Endothelial cell of umbilical vein (primary cell): ENCODE measurements around the gene SMARCE1. TPM values are rescaled to one million over a fixed set of nuclear protein-coding genes. Genes with fewer than 3 reads are reported as not detected.

ENCODE experiments used
- BruUV-seq: library from RNA; stranded (reverse); fragments of 400-500 nt; replicated peaks from 2 replicates; lab custom pipeline; 2021; lab: Mats Ljungman, UMichigan
- CTCF ChIA-PET: fragments of 300-600, 350-600 bp; sonication (Branson Sonifier 250); formaldehyde crosslinking; loops from one replicate; lab custom pipeline; 2021; ENCODE audit warnings: antibody characterized with exemption, inconsistent platforms; lab: Charles Lee
- POLR2A ChIA-PET: fragments of 300-600, 350-600 bp; sonication (Branson Sonifier 250); formaldehyde crosslinking; loops from one replicate; lab custom pipeline; 2021; ENCODE audit warnings: antibody characterized with exemption, inconsistent platforms; lab: Charles Lee
- DNase-seq: peaks from one replicate; pipeline ENCODE4 v3.0.0-alpha.2; 2011; ENCODE audit warnings: low read depth, low spot score
- FAIRE-seq: peaks from 2 replicates; lab custom pipeline; 2011; peaks lifted over from hg19 to GRCh38; lab: Jason Lieb, UNC
- H2AFZ ChIP-seq: 2 replicates; pipeline ENCODE4 v1.6.0; 2012; ENCODE audit warnings: low read depth, low read length, control low read depth, inconsistent platforms
- H3K27ac ChIP-seq: 2 replicates; pipeline ENCODE4 v1.5.1; 2011; ENCODE audit warnings: low read depth, mild to moderate bottlenecking, control low read depth, low read length, moderate library complexity; ENCODE audit not compliant: insufficient read depth
- H3K27me3 ChIP-seq, 2 experiments: 2 replicates each; pipeline versions ENCODE4 v1.6.0 to v1.6.1; 2011; ENCODE audit warnings: low read length in 2 of 2, mixed read lengths in 1 of 2; ENCODE audit not compliant: control insufficient read depth in 2 of 2, insufficient read depth in 2 of 2
- H3K36me3 ChIP-seq, 2 experiments: 2 replicates in 1 of 2; 3 replicates in 1 of 2; pipeline ENCODE4 v1.5.1; 2011; ENCODE audit warnings: low read length in 2 of 2, mild to moderate bottlenecking in 1 of 2, moderate library complexity in 1 of 2; ENCODE audit not compliant: control insufficient read depth in 2 of 2, insufficient read depth in 2 of 2; ENCODE audit errors: extremely low read depth in 1 of 2
- H3K4me1 ChIP-seq: 3 replicates; pipeline ENCODE4 v1.5.1; 2011; ENCODE audit warnings: mild to moderate bottlenecking, low read length; ENCODE audit not compliant: control insufficient read depth, insufficient read depth; ENCODE audit errors: extremely low read depth
- H3K4me2 ChIP-seq: 2 replicates; pipeline ENCODE4 v1.6.1; 2011; ENCODE audit warnings: low read length, control low read depth, mixed read lengths; ENCODE audit not compliant: insufficient read depth
- H3K4me3 ChIP-seq, 3 experiments: fragments of 200-600 bp in 1 of 3; sonication (generic), shearing (Covaris generic) in 1 of 3; replicated peaks in 1 of 3; 2 replicates each; pipeline ENCODE4 v1.5.1; 2011 to 2016; ENCODE audit warnings: control low read depth in 3 of 3, low read length in 3 of 3, mild to moderate bottlenecking in 2 of 3, inconsistent platforms in 1 of 3, low read depth in 1 of 3, moderate library complexity in 1 of 3; ENCODE audit not compliant: insufficient read depth in 1 of 3
- H3K79me2 ChIP-seq: 2 replicates; pipeline ENCODE4 v1.6.0; 2012; ENCODE audit warnings: low read length, inconsistent platforms; ENCODE audit not compliant: control insufficient read depth, insufficient read depth
- H3K9ac ChIP-seq: replicated peaks from 2 replicates; pipeline ENCODE3; 2011; ENCODE audit warnings: low read length, control low read depth; ENCODE audit not compliant: insufficient read depth; ENCODE audit errors: extremely low read depth
- H3K9me1 ChIP-seq: replicated peaks from 3 replicates; pipeline ENCODE4 v1.6.0; 2011; ENCODE audit warnings: mild to moderate bottlenecking, low read length; ENCODE audit not compliant: control insufficient read depth, insufficient read depth; ENCODE audit errors: extremely low read depth
- H3K9me3 ChIP-seq: replicated peaks from 2 replicates; pipeline ENCODE4 v1.5.1; 2012; ENCODE audit warnings: low read length, inconsistent platforms; ENCODE audit not compliant: control insufficient read depth, insufficient read depth
- H4K20me1 ChIP-seq: replicated peaks from 2 replicates; pipeline ENCODE3; 2011; ENCODE audit warnings: mild to moderate bottlenecking, low read length; ENCODE audit not compliant: control insufficient read depth, insufficient read depth; ENCODE audit errors: extremely low read depth
- CTCF ChIP-seq, 2 donors: IDR thresholded peaks; 1 replicate in 1 of 2; 2 replicates in 1 of 2; pipeline ENCODE4 v1.5.1; 2011; ENCODE audit warnings: low read length in 2 of 2, mild to moderate bottlenecking in 2 of 2, moderate library complexity in 2 of 2, control low read depth in 1 of 2, inconsistent platforms in 1 of 2, low read depth in 1 of 2; ENCODE audit not compliant: insufficient read depth in 1 of 2; ENCODE audit errors: extremely low read depth in 1 of 2
- EZH2 ChIP-seq: IDR thresholded peaks from 2 replicates; pipeline ENCODE4 v1.6.1; 2012; ENCODE audit warnings: borderline replicate concordance, low read depth, mild to moderate bottlenecking, moderate library complexity, low read length, inconsistent platforms; ENCODE audit not compliant: severe bottlenecking
- FOS ChIP-seq: IDR thresholded peaks from 2 replicates; pipeline ENCODE4 v1.6.1; 2011; ENCODE audit warnings: mild to moderate bottlenecking, low read length, moderate library complexity, borderline replicate concordance; ENCODE audit not compliant: insufficient read depth
- GATA2 ChIP-seq: IDR thresholded peaks from 2 replicates; pipeline ENCODE4 v1.7.0; 2011; ENCODE audit warnings: low read depth, mild to moderate bottlenecking, moderate library complexity, mixed read lengths, low read length; ENCODE audit not compliant: insufficient read length, insufficient read depth
- JUN ChIP-seq: IDR thresholded peaks from 2 replicates; pipeline ENCODE4 v1.6.1; 2011; ENCODE audit warnings: borderline replicate concordance, low read depth; ENCODE audit not compliant: insufficient read length, insufficient read depth
- MAX ChIP-seq: IDR thresholded peaks from 2 replicates; pipeline ENCODE4 v1.6.1; 2011; ENCODE audit not compliant: insufficient read depth, insufficient read length
- MYC ChIP-seq: IDR thresholded peaks from one replicate; pipeline ENCODE4 v1.6.1; 2011; ENCODE audit warnings: mild to moderate bottlenecking, low read depth, low read length
- POLR2A ChIP-seq: IDR thresholded peaks from 2 replicates; pipeline ENCODE4 v1.6.1; 2012; ENCODE audit warnings: low read depth, mild to moderate bottlenecking, control low read depth, low read length
- POLR2AphosphoS5 ChIP-seq: IDR thresholded peaks from 2 replicates; pipeline ENCODE4 v1.6.1; 2012; ENCODE audit warnings: low read depth, mild to moderate bottlenecking, control low read depth, low read length, moderate library complexity; ENCODE audit not compliant: insufficient read depth
- dilution Hi-C: fragments of 300-500 bp; cut with MboI; formaldehyde crosslinking; loops from one replicate; pipeline ENCODE4 v1.15.0; 2019; ENCODE audit warnings: low sequenced_read_pairs; ENCODE audit not compliant: extremely low pct_ligation_motif_present
- intact Hi-C: fragments of 100-400 bp; cut with micrococcal nuclease; formaldehyde crosslinking; loops from one replicate; pipeline ENCODE4 v1.10.0; 2022
- polyA plus RNA-seq, 4 experiments: library from polyadenylated mRNA; depleted of rRNA in 3 of 4; stranded (reverse) in 3 of 4; unstranded in 1 of 4; fragments of >200 nt; gene quantifications; 2 replicates each; pipeline versions ENCODE4 v1.2.1 to v1.2.3, GENCODE V29; 2011 to 2012; ENCODE audit warnings: missing spikeins in 1 of 4
- total RNA-seq: library from RNA; stranded (reverse); gene quantifications from 2 replicates; pipeline ENCODE4 v1.2.3, GENCODE V29; 2021

SMARCE1 gene
- total and polyA plus RNA-seq, 2 donors (not counting 3 experiments of a cell fraction or from before 2014, with no cell fraction given) = 28.4 to 127 TPM

GRCh38 chr17:40600486-40601046 is 47.1 kb downstream of the SMARCE1 start:
- Histone ChIP-seq H3K9ac (no peak overlapping the region), H2AFZ (no peak overlapping the region), H3K4me1 (no peaks in the 10 kb centered on the region), H3K9me1 (no peaks in the 10 kb centered on the region), H3K36me3 (no peaks in the 10 kb centered on the region), H3K9me3 (no peaks in the 10 kb centered on the region), H3K27ac (no peak overlapping the region), H3K27me3 (peaks cover 14 to 22% of the 10 kb centered on the region in 2 experiments), H3K79me2 (no peaks in the 10 kb centered on the region), H4K20me1 (no peaks in the 10 kb centered on the region), H3K4me2 (no peak overlapping the region), H3K4me3 (no peak overlapping the region)
- dilution Hi-C loops = no loop called here
- DNase-seq = no peak
- intact Hi-C loops = no loop called here
- no TSS peak for BruUV-seq
- ChIA-PET CTCF (no interaction called here), POLR2A (no interaction called here)
- TF ChIP-seq EZH2 (no peak), MYC (no peak), JUN (no peak), GATA2 (no peak), FOS (no peak), POLR2AphosphoS5 (no peak), POLR2A (no peak), MAX (no peak), CTCF (IDR thresholded peaks at IDR 0.05; ENCODE audit: extremely low read depth in 1 of 2, insufficient read depth in 1 of 2, low read depth in 1 of 2, low read length in 2 of 2) (no peak)
- no peak for FAIRE-seq
